Astrocyte (in vitro differentiated cells and primary cell): ENCODE measurements around the gene MSL1. TPM values are rescaled to one million over a fixed set of nuclear protein-coding genes. Genes with fewer than 3 reads are reported as not detected.
A peak's percentile ranks its signal among the peaks of the same experiment; 100 is the strongest.

Experiments
- DNase-seq: peaks from one replicate; pipeline ENCODE4 v3.0.0-alpha.2; 2010; ENCODE audit warnings: low read depth
- FAIRE-seq: peaks from 2 replicates; lab custom pipeline; 2011; peaks lifted over from hg19 to GRCh38; lab: Jason Lieb, UNC
- H2AFZ ChIP-seq: 2 replicates; pipeline ENCODE4 v1.6.0; 2012; ENCODE audit warnings: low read depth, low read length, inconsistent platforms
- H3K27ac ChIP-seq: 2 replicates; pipeline ENCODE4 v1.5.1; 2011; ENCODE audit warnings: low read depth, low read length, inconsistent platforms
- H3K27me3 ChIP-seq: 2 replicates; pipeline ENCODE4 v1.6.0; 2011; ENCODE audit warnings: low read length, inconsistent platforms; ENCODE audit not compliant: insufficient read depth
- H3K36me3 ChIP-seq: 2 replicates; pipeline ENCODE4 v1.5.1; 2011; ENCODE audit warnings: low read length, inconsistent platforms; ENCODE audit not compliant: insufficient read depth
- H3K4me1 ChIP-seq: 2 replicates; pipeline ENCODE4 v1.5.1; 2011; ENCODE audit warnings: low read length, inconsistent platforms; ENCODE audit not compliant: insufficient read depth
- H3K4me2 ChIP-seq: 2 replicates; pipeline ENCODE4 v1.6.0; 2012; ENCODE audit warnings: low read length, inconsistent platforms
- H3K4me3 ChIP-seq: 2 replicates; pipeline ENCODE4 v1.5.1; 2011; ENCODE audit warnings: low read depth, mild to moderate bottlenecking, low read length, inconsistent platforms; ENCODE audit not compliant: insufficient read depth
- H3K79me2 ChIP-seq: 2 replicates; pipeline ENCODE4 v1.6.0; 2012; ENCODE audit warnings: mild to moderate bottlenecking, low read length, inconsistent platforms; ENCODE audit not compliant: insufficient read depth
- H3K9ac ChIP-seq: 2 replicates; pipeline ENCODE4 v1.6.0; 2012; ENCODE audit warnings: mild to moderate bottlenecking, low read length, inconsistent platforms
- H3K9me3 ChIP-seq: 2 replicates; pipeline ENCODE4 v1.5.1; 2012; ENCODE audit warnings: low read depth, mild to moderate bottlenecking, low read length, inconsistent platforms; ENCODE audit not compliant: insufficient read depth
- H4K20me1 ChIP-seq: 2 replicates; pipeline ENCODE4 v1.6.0; 2012; ENCODE audit warnings: low read length, inconsistent platforms; ENCODE audit not compliant: insufficient read depth
- H3K27ac Mint-ChIP-seq: one replicate; pipeline ENCODE4 v1.8.0; 2021; ENCODE audit warnings: mild to moderate bottlenecking, mixed read lengths; ENCODE audit not compliant: unreplicated experiment
- H3K27me3 Mint-ChIP-seq: one replicate; pipeline ENCODE4 v1.8.0; 2021; ENCODE audit warnings: low read depth, mixed read lengths; ENCODE audit not compliant: unreplicated experiment
- H3K36me3 Mint-ChIP-seq: one replicate; pipeline ENCODE4 v1.8.0; 2021; ENCODE audit warnings: low read depth, mixed read lengths; ENCODE audit not compliant: unreplicated experiment
- H3K4me1 Mint-ChIP-seq: one replicate; pipeline ENCODE4 v1.8.0; 2021; ENCODE audit warnings: low read depth, mixed read lengths; ENCODE audit not compliant: unreplicated experiment
- H3K4me3 Mint-ChIP-seq: one replicate; pipeline ENCODE4 v1.8.0; 2021; ENCODE audit warnings: mild to moderate bottlenecking, moderate library complexity, mixed read lengths; ENCODE audit not compliant: unreplicated experiment
- H3K9me3 Mint-ChIP-seq: one replicate; pipeline ENCODE4 v1.8.0; 2021; ENCODE audit warnings: mild to moderate bottlenecking, mixed read lengths; ENCODE audit not compliant: unreplicated experiment
- EZH2 ChIP-seq: IDR thresholded peaks from 2 replicates; pipeline ENCODE4 v1.6.1; 2012; ENCODE audit warnings: mild to moderate bottlenecking, low read length, inconsistent platforms; ENCODE audit not compliant: insufficient read depth
- total RNA-seq: library from RNA; stranded (reverse); gene quantifications from 2 replicates; pipeline ENCODE4 v1.2.1, GENCODE V29; 2021
- TF ChIP-seq, protein P1 (sequence below): IDR thresholded peaks from 2 replicates; pipeline ENCODE4 v1.5.1; 2011; ENCODE audit warnings: low read depth, mild to moderate bottlenecking, inconsistent platforms, low read length, moderate library complexity; ENCODE audit not compliant: insufficient read depth

Gene MSL1
- total RNA-seq, 1 donor from 2014 or later: 81.9 TPM

DNA sequence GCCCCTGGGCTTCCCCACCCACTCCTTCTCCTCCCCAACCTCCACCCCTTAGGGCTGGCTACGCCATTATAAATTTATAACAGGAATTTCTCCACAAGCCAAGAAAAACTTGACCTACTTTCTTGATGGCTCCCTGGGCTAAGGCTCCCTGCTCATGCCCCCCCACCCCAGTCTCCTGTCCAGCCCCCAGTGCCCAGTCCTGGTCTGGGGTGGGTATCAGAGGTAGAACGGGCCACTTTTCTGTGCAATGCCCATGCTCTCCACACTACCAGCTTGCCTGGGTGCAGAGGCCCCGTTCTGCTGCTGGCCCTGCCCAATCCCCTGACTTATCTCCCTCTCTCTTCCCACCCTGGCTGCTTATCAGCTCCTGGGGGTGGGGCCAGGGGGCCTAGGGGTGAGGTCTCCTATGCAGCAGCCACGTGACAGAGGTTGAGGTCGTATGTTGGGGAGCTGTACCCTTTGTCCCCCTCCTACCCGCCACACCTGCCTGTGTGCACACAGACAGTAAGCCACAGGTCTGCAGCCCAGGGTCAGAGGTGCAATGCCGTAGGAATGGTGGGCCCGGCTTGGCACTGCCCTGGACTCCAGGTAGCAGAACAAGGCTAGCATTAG is 48.9 kb upstream of the MSL1 start:
- peaks cover 2% of the 10 kb centered on the region for H3K27me3 Mint-ChIP-seq
- Histone ChIP-seq H3K36me3 (no peaks in the 10 kb centered on the region), H3K9me3 (no peaks in the 10 kb centered on the region), H3K27me3 (no peaks in the 10 kb centered on the region), H3K4me2 (peak overlapping the region; percentile 38), H3K4me1 (peaks cover 51% of the 10 kb centered on the region), H3K79me2 (peaks cover 21% of the 10 kb centered on the region), H2AFZ (no peak overlapping the region), H3K9ac (no peak overlapping the region), H3K27ac (no peak overlapping the region), H4K20me1 (peaks cover 33% of the 10 kb centered on the region), H3K4me3 (no peak overlapping the region)
- no peak overlapping the region for H3K4me3 Mint-ChIP-seq
- H3K36me3 Mint-ChIP-seq: peaks cover 4% of the 10 kb centered on the region
- H3K27ac Mint-ChIP-seq: no peak overlapping the region
- peaks cover 47% of the 10 kb centered on the region for H3K4me1 Mint-ChIP-seq
- peaks cover 1% of the 10 kb centered on the region for H3K9me3 Mint-ChIP-seq
- FAIRE-seq: no peak
- DNase-seq: no peak
- no peak for TF ChIP-seq EZH2
- TF ChIP-seq, protein P1, sequence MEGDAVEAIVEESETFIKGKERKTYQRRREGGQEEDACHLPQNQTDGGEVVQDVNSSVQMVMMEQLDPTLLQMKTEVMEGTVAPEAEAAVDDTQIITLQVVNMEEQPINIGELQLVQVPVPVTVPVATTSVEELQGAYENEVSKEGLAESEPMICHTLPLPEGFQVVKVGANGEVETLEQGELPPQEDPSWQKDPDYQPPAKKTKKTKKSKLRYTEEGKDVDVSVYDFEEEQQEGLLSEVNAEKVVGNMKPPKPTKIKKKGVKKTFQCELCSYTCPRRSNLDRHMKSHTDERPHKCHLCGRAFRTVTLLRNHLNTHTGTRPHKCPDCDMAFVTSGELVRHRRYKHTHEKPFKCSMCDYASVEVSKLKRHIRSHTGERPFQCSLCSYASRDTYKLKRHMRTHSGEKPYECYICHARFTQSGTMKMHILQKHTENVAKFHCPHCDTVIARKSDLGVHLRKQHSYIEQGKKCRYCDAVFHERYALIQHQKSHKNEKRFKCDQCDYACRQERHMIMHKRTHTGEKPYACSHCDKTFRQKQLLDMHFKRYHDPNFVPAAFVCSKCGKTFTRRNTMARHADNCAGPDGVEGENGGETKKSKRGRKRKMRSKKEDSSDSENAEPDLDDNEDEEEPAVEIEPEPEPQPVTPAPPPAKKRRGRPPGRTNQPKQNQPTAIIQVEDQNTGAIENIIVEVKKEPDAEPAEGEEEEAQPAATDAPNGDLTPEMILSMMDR: no peak

DNA sequence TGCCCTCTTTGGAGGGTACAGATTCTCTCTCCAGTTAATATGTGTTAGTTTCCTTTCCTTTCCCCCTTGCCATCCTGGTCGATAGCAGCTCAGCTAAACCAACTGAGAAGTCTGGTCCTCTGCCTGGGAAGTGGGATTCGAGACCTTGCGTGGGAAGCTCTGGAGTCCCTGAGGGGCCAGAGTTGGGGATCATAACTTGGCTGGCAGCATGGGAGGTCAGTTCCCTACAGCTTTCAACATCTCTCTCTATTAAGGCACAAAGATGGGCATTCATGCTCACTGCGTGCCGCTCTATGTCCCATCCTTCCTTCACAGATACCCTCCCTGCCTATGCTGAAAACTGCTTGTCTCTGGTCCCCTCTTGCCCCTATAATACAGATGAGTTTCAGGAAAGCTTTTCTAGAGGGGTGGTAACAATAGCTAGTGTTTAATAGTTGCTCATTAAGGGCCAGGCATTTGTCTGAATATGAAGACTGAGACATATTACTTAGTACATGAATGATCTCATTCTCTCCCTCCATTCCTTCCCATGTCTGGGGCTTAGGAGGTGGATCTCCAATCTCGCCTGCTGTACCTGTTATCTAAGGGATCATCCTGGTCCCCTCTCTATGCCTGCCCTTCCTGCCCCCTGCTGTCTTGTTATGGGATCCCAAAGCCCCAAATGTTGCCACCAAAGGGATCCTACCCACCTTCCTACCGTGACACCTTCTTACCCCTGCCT is 48.2 kb upstream of the MSL1 start:
- peaks cover 33% of the 10 kb centered on the region for H4K20me1 ChIP-seq
- H3K9me3 Mint-ChIP-seq: peaks cover 1% of the 10 kb centered on the region
- H3K4me1 ChIP-seq: peaks cover 44% of the 10 kb centered on the region
- DNase-seq (no peak), FAIRE-seq (no peak)
- no peak overlapping the region for H2AFZ ChIP-seq
- no peak for TF ChIP-seq EZH2
- TF ChIP-seq, protein P1: no peak
- H3K4me3 Mint-ChIP-seq: no peak overlapping the region
- H3K27ac Mint-ChIP-seq: no peak overlapping the region
- H3K4me2 ChIP-seq: no peak overlapping the region
- no peak overlapping the region for H3K9ac ChIP-seq
- H3K9me3 ChIP-seq: no peaks in the 10 kb centered on the region
- H3K36me3 ChIP-seq: no peaks in the 10 kb centered on the region
- H3K4me1 Mint-ChIP-seq: peaks cover 40% of the 10 kb centered on the region
- H3K36me3 Mint-ChIP-seq: peaks cover 5% of the 10 kb centered on the region
- H3K79me2 ChIP-seq: peaks cover 14% of the 10 kb centered on the region
- H3K4me3 ChIP-seq: no peak overlapping the region
- H3K27ac ChIP-seq: no peak overlapping the region
- no peaks in the 10 kb centered on the region for H3K27me3 ChIP-seq
- H3K27me3 Mint-ChIP-seq: no peaks in the 10 kb centered on the region

DNA sequence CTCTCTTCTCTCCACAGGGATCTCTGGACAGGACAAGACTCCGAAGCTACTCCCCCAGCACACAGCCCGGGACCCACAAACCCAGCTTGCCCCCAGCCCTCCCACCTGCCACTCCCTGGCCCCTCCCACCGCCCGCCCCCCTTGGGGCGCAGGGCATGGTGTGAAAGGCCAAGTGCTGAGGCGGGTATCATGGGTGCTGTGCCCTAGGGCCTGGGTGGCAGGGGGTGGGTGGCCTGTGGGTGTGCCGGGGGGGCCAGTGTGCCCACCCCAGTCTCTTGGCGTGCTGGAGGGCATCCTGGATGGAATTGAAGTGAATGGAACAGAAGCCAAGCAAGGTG is 47.6 kb upstream of the MSL1 start:
- no peak overlapping the region for H3K9ac ChIP-seq
- no peak overlapping the region for H3K4me3 ChIP-seq
- H3K4me2 ChIP-seq: no peak overlapping the region
- peaks cover 39% of the 10 kb centered on the region for H3K4me1 ChIP-seq
- H3K79me2 ChIP-seq: peaks cover 13% of the 10 kb centered on the region
- Mint-ChIP-seq H3K9me3 (peaks cover 1% of the 10 kb centered on the region), H3K4me3 (no peak overlapping the region), H3K4me1 (peaks cover 36% of the 10 kb centered on the region), H3K36me3 (peaks cover 7% of the 10 kb centered on the region), H3K27me3 (no peaks in the 10 kb centered on the region), H3K27ac (no peak overlapping the region)
- TF ChIP-seq EZH2: no peak
- no peaks in the 10 kb centered on the region for H3K36me3 ChIP-seq
- no peaks in the 10 kb centered on the region for H3K9me3 ChIP-seq
- no peak for DNase-seq
- H2AFZ ChIP-seq: no peak overlapping the region
- no peaks in the 10 kb centered on the region for H3K27me3 ChIP-seq
- H3K27ac ChIP-seq: no peak overlapping the region
- no peak for FAIRE-seq
- peaks cover 33% of the 10 kb centered on the region for H4K20me1 ChIP-seq
